ENCODE measurements around the gene RBM47.

RBM47 gene

DNA sequence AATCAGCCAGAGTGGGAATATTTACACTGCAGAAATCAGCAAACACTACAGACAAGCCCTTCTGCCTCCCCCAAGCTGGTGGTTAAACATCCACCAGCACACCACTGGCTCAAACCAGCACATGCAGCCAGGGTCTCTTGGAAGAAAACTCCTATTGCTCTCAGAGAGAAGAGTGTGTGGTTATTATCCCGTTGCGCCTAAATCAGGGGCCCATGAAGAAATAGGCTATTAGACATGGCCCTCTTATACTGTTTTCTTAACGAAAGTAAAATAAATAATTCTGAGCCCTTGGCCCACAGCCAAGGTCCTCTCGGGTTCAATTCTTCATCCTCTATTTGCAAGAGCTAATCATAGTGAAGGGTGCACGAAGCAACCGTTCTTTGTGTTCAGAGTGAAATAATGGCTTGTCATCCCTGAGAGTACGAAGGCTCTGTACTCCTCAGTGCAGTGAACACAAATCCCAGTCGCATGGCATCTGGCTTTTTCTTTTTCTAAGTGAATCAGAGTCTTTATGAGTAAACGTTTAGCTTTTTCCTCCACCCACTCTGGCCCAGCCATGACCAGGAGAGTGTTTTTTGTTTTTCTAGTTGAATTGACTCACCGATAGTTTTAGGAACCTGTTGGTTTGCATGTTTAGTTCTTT, 33.4 kb upstream of the RBM47 start:
- no peak overlapping the region for H3K4me3 ChIP-seq (ENCODE audit: low read length)
- TF ChIP-seq, protein P1, sequence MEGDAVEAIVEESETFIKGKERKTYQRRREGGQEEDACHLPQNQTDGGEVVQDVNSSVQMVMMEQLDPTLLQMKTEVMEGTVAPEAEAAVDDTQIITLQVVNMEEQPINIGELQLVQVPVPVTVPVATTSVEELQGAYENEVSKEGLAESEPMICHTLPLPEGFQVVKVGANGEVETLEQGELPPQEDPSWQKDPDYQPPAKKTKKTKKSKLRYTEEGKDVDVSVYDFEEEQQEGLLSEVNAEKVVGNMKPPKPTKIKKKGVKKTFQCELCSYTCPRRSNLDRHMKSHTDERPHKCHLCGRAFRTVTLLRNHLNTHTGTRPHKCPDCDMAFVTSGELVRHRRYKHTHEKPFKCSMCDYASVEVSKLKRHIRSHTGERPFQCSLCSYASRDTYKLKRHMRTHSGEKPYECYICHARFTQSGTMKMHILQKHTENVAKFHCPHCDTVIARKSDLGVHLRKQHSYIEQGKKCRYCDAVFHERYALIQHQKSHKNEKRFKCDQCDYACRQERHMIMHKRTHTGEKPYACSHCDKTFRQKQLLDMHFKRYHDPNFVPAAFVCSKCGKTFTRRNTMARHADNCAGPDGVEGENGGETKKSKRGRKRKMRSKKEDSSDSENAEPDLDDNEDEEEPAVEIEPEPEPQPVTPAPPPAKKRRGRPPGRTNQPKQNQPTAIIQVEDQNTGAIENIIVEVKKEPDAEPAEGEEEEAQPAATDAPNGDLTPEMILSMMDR (IDR thresholded peaks at IDR 0.05; ENCODE audit: insufficient read depth, low read depth, low read length, missing control alignments), result no peak
- DNase-seq (ENCODE audit: low read depth), result peak; percentile 94

DNA sequence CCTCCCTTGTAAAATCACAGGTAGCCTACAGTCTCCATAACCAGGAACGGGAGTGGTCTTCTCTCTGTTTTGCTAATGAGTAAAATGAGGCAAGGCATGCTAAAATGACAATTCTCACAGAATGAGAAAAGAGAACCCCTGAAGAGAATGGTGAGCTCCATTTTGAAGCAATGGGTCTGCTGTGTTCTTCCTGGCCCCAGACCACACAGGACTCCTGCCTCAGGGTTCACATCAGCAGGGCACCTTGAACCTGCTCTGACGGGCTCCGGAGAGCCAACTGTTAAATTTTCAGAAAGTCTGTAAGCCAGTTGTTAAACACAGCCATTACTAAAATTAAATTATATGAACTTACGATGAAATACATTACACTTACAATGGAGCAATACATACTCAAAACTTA, 32.1 kb upstream of the RBM47 start:
- no peak for DNase-seq (ENCODE audit: low read depth)
- TF ChIP-seq, protein P1 (IDR thresholded peaks at IDR 0.05; ENCODE audit: insufficient read depth, low read depth, low read length, missing control alignments), result no peak
- no peak overlapping the region for H3K4me3 ChIP-seq (ENCODE audit: low read length)

DNA sequence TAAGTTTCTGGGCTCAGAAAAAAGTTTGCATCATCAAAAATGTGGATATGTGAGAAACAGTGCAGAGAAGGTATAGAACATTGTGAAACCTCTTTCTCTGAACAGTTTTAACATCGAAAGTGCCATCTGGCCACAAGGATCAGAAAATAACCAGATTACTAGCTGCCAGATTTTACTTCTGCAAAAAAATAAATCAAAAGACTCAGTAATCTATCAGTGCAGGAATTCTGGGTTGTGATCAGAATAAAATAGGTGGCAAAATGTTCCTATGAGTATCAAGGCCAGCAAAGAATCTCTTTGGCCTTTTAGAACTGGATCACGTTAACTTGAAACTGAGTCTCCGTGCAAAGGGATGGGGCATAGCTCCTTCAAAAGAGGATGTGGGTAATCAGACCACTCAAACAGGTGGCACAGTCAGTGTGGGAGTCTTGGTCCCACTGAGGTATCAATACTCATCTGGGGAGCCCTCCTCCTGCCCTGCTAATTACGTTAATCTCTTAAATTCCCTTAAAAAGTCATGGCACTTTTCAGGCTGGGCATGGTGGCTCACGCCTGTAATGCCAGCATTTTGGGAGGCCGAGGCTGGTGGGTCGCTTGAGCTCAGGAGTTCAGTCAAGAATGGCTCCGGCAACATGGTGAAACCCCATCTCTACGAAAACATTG, 26.7 kb upstream of the RBM47 start:
- H3K4me3 ChIP-seq (ENCODE audit: low read length), result no peak overlapping the region
- TF ChIP-seq, protein P1 (IDR thresholded peaks at IDR 0.05; ENCODE audit: insufficient read depth, low read depth, low read length, missing control alignments), result no peak
- DNase-seq (ENCODE audit: low read depth), result no peak

DNA sequence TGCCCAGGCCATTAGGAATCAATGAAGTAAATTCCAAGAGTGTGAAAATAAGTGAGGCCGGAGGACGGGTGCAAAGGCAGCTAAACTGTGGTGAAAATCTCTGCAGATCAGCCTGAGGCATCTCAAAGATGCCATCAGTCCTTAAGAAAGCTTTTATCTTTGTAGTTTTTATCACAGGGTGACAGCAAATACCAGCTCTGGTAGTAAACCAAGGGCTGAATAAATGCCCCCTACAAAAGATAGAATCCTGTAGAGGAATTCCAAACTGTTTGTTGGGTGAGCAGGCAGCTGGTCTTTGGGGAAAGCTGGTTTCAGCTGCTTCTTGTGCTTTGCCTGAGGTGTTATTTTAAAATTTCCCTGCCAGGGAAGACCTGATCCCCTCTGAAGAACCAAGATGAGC, 21.6 kb upstream of the RBM47 start:
- DNase-seq (ENCODE audit: low read depth), result no peak
- no peak overlapping the region for H3K4me3 ChIP-seq (ENCODE audit: low read length)
- TF ChIP-seq, protein P1 (IDR thresholded peaks at IDR 0.05; ENCODE audit: insufficient read depth, low read depth, low read length, missing control alignments), result no peak

DNA sequence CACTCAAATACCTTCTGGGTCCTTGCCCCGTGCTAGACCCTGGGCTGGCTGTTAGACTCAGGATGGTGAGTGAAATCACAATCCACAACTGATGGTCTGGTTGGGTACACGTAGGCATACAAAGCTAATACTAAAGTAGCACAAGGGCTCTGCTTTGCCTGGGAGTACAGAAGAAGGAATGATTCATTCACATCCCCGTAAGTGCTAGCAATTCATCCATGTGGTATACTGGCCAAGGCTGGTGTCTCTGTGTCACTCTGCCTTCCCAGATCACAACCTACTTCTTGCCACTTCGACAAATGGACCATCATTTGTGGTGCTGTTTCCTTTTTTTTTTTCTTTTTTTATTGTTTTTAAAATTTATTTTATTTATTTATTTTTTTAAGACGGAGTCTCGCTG, 19.7 kb upstream of the RBM47 start:
- DNase-seq (ENCODE audit: low read depth), result no peak
- H3K4me3 ChIP-seq (ENCODE audit: low read length), result no peak overlapping the region
- TF ChIP-seq, protein P1 (IDR thresholded peaks at IDR 0.05; ENCODE audit: insufficient read depth, low read depth, low read length, missing control alignments), result no peak

DNA sequence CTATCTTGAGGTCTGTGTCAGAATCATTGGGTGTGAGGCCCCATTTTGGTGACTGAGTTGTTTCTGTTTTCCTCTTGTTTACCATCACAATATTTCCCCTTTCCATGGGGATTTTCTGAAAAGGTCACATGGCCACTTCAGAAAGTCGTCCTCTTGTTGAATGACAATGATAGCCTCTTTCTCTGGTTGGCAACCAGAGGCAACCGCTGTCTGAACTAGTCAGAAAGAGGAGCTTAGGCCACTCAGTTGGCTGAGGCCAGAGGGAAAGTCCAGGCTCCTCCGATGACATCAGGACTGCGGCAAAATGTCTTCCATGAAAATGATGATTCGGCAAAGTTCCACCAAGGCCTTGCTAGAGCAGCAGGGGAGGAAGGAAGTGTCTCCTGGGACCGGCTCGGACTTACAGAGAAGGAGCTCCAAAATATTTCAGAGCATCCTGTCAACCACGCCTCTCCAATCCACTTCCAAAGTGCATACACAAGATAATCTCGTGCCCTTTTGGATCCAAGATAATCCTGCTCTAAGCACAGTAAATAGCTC, 19.1 kb upstream of the RBM47 start:
- TF ChIP-seq, protein P1 (IDR thresholded peaks at IDR 0.05; ENCODE audit: insufficient read depth, low read depth, low read length, missing control alignments), result no peak
- H3K4me3 ChIP-seq (ENCODE audit: low read length), result no peak overlapping the region
- no peak for DNase-seq (ENCODE audit: low read depth)

All from epithelial cell of esophagus (primary cell).